Muscle layer of colon (tissue), 2 donors: ENCODE measurements around the gene CDH6.
"Not testable (repeated sequence)": the region's sequence is repeated elsewhere in the genome, so short reads cannot be mapped to it uniquely, and the experiment has no call there.

Experiments used
- H3K27ac ChIP-seq: one replicate; pipeline ENCODE4 v1.7.0; 2013; ENCODE audit warnings: low read depth, mild to moderate bottlenecking, low read length, moderate library complexity
- H3K27me3 ChIP-seq, 2 donors: one replicate each; pipeline ENCODE4 v1.7.0; 2013; ENCODE audit warnings: low read length in 2 of 2, mild to moderate bottlenecking in 2 of 2; ENCODE audit not compliant: insufficient read depth in 2 of 2, control insufficient read depth in 1 of 2
- H3K36me3 ChIP-seq: one replicate; pipeline ENCODE4 v1.7.0; 2013; ENCODE audit warnings: mild to moderate bottlenecking, low read length; ENCODE audit not compliant: insufficient read depth
- H3K4me1 ChIP-seq: one replicate; pipeline ENCODE4 v1.7.0; 2013; ENCODE audit warnings: mild to moderate bottlenecking, low read length; ENCODE audit not compliant: insufficient read depth
- H3K4me3 ChIP-seq, 2 donors: one replicate each; pipeline ENCODE4 v1.7.0; 2013; ENCODE audit warnings: low read length in 2 of 2, low read depth in 1 of 2, mild to moderate bottlenecking in 1 of 2, moderate library complexity in 1 of 2
- H3K9ac ChIP-seq: one replicate; pipeline ENCODE4 v1.7.0; 2013; ENCODE audit warnings: low read length
- H3K9me3 ChIP-seq: one replicate; pipeline ENCODE4 v1.7.0; 2013; ENCODE audit warnings: mild to moderate bottlenecking, low read length
- donor health status: abdominal sarcoma.
- donor health status: Adenocarcinoma of cecum.

The CDH6 gene

GRCh38 chr5:31361234-31361633, 167.7 kb downstream of the CDH6 start:
- Histone ChIP-seq H3K9ac (no peak overlapping the region), H3K27ac (no peak overlapping the region), H3K27me3 (no peaks in the 10 kb centered on the region), H3K9me3 (no peaks in the 10 kb centered on the region), H3K4me3 (no peak overlapping the region), H3K4me1 (peaks cover 9% of the 10 kb centered on the region), H3K36me3 (no peaks in the 10 kb centered on the region)

GRCh38 chr5:31361704-31362528, 168.4 kb downstream of the CDH6 start:
- H3K9ac ChIP-seq, H3K4me1 ChIP-seq, H3K27me3 ChIP-seq, H3K27ac ChIP-seq, H3K9me3 ChIP-seq, H3K36me3 ChIP-seq, H3K4me3 ChIP-seq: not testable (repeated sequence)

GRCh38 chr5:31362529-31362900, 169.0 kb downstream of the CDH6 start:
- H3K27ac ChIP-seq: no peak overlapping the region
- no peak overlapping the region for H3K4me3 ChIP-seq
- peaks cover 9% of the 10 kb centered on the region for H3K4me1 ChIP-seq
- no peaks in the 10 kb centered on the region for H3K27me3 ChIP-seq
- no peak overlapping the region for H3K9ac ChIP-seq
- H3K9me3 ChIP-seq: no peaks in the 10 kb centered on the region
- no peaks in the 10 kb centered on the region for H3K36me3 ChIP-seq

DNA sequence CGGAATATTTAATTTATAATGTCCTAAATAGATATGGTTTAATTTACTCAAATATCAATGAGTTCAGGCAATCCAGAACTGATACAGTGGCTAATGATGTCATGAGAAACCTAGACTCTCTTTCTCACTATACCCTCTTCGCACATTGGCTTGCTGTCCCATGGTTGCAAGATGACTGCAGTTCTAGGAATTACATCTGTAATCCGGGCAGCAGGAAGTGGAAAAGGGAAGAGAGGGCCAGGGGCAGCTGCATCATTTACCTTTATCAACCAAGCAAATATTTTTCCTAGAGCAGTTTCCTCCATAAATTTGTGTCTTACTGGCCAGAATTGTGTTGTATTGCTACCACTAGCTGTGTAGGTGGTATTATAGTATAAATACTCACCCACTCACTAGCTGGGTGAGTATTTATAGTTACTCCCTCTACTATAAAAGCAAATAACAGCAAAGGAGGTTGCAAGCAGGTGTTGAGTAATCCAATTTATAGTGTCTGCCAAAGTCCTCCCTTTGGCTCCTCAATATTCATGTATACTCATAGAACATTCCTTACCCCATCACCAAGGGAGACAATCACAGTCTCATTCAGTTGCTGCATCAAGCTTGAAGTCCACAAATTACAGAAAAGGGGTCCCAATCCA, 169.6 kb downstream of the CDH6 start:
- Histone ChIP-seq H3K9me3 (no peaks in the 10 kb centered on the region), H3K36me3 (no peaks in the 10 kb centered on the region), H3K4me1 (peaks cover 9% of the 10 kb centered on the region), H3K27me3 (no peaks in the 10 kb centered on the region), H3K4me3 (no peak overlapping the region), H3K27ac (no peak overlapping the region), H3K9ac (no peak overlapping the region)

- Histone ChIP-seq H3K4me3 (no peak overlapping the region), H3K36me3 (no peaks in the 10 kb centered on the region), H3K9ac (no peak overlapping the region), H3K9me3 (no peaks in the 10 kb centered on the region), H3K27me3 (no peaks in the 10 kb centered on the region), H3K27ac (no peak overlapping the region), H3K4me1 (peaks cover 9% of the 10 kb centered on the region)
These were observed 171.6 kb downstream of the CDH6 start for GRCh38 chr5:31364881-31365636.

GRCh38 chr5:31365776-31366175, 172.3 kb downstream of the CDH6 start:
- Histone ChIP-seq H3K36me3 (no peaks in the 10 kb centered on the region), H3K27me3 (no peaks in the 10 kb centered on the region), H3K9me3 (no peaks in the 10 kb centered on the region), H3K4me1 (peaks cover 9% of the 10 kb centered on the region), H3K4me3 (no peak overlapping the region), H3K27ac (no peak overlapping the region), H3K9ac (no peak overlapping the region)

DNA sequence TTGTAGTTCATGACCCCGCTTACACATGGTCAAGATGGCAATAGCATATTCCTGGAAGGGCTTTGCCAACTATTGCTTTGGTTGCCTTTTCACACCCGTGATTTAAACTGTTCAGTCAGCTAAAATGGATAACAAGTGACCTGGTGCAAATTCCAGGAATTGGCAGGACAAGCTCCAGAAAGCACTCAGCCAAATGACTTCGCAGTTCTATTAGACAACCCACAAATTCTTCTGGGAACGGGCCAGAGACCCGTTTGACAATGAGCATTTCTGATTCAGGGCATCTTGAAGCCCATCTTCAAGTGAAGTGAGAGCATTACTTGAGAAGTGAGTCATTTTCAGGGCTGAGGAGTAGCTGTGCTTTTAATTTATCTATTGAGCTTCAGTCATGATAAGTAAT, 173.5 kb downstream of the CDH6 start:
- no peaks in the 10 kb centered on the region for H3K4me1 ChIP-seq
- no peaks in the 10 kb centered on the region for H3K36me3 ChIP-seq
- no peak overlapping the region for H3K4me3 ChIP-seq
- H3K27me3 ChIP-seq: no peaks in the 10 kb centered on the region
- no peak overlapping the region for H3K27ac ChIP-seq
- H3K9ac ChIP-seq: no peak overlapping the region
- H3K9me3 ChIP-seq: no peaks in the 10 kb centered on the region

DNA sequence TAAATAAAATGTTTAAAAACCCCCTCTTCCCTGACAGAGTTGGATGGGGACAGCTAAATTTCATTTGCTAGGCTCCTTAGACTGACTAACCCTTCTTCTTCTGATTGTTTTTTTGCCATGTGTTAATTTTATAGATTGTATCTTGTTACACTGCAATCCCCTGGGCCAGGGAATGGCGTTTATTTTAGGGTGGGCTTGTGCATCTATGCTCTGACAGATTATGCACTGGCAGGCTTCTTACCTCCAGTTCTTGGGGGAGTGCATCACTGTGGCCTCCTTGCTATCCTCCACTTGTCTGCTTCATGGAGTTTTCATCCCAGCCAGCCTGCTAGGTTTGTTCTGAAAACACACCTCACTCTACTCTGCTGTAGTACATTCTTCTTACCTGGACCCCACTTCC, 178.6 kb downstream of the CDH6 start:
- Histone ChIP-seq H3K27me3 (no peaks in the 10 kb centered on the region), H3K4me1 (no peaks in the 10 kb centered on the region), H3K4me3 (no peak overlapping the region), H3K27ac (no peak overlapping the region), H3K9me3 (no peaks in the 10 kb centered on the region), H3K9ac (no peak overlapping the region), H3K36me3 (no peaks in the 10 kb centered on the region)

DNA sequence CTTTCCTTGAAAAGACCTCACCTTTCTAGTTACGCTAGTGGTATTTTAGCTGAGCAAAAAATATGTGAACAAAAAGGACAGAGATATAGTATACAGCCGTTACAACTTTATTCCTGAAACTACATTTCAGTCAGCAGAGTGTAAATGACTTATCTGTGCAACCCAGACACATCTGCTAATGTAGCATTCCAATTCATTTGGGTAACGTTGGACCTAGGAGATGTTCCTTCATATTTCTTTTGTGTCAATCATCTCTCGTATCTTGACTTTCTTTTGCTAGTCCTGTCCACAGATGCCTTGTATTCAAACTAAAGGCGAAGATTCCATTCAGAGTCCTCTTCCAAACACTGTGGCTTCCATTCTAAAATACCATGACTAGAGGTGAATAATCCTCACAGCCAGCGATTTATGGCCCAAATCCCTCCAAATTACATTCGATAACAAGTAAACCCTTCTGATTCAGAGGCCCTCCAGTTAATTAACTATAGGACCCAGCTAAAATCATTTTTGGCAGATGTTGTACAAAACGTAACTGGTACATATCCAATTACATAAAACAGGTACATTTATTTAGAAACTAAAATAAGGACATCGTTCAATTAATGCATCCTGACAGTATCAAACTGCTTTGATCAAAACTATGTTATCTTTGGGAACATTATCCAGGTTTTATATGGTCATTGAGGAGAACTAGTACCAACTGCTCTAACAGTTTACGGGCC, 182.7 kb downstream of the CDH6 start:
- H3K4me3 ChIP-seq: no peak overlapping the region
- no peaks in the 10 kb centered on the region for H3K4me1 ChIP-seq
- H3K9ac ChIP-seq: no peak overlapping the region
- H3K9me3 ChIP-seq: no peaks in the 10 kb centered on the region
- no peaks in the 10 kb centered on the region for H3K36me3 ChIP-seq
- no peaks in the 10 kb centered on the region for H3K27me3 ChIP-seq
- no peak overlapping the region for H3K27ac ChIP-seq

- no peak overlapping the region for H3K9ac ChIP-seq
- H3K27ac ChIP-seq: no peak overlapping the region
- H3K36me3 ChIP-seq: no peaks in the 10 kb centered on the region
These were observed 183.9 kb downstream of the CDH6 start for GRCh38 chr5:31377274-31377946.

GRCh38 chr5:31378136-31378535, 184.7 kb downstream of the CDH6 start:
- Histone ChIP-seq H3K9ac (no peak overlapping the region), H3K36me3 (no peaks in the 10 kb centered on the region), H3K27ac (no peak overlapping the region), H3K27me3 (no peaks in the 10 kb centered on the region), H3K4me3 (no peak overlapping the region), H3K4me1 (no peaks in the 10 kb centered on the region), H3K9me3 (no peaks in the 10 kb centered on the region)

More at GRCh38 chr5:31377274-31377946, 183.9 kb downstream of the CDH6 start:
- H3K4me1 ChIP-seq: no peaks in the 10 kb centered on the region
- H3K9me3 ChIP-seq: no peaks in the 10 kb centered on the region
- H3K27me3 ChIP-seq: no peaks in the 10 kb centered on the region
- H3K4me3 ChIP-seq: no peak overlapping the region
